Skin epidermis (tissue), 12 donors: Measurements from ENCODE around the gene ZNF555.

Source experiments
- H3K27ac ChIP-seq, 21 experiments: fragments of 200-600 bp; sonication (generic) in 11 of 21; one replicate each; pipeline ENCODE4 v1.5.0; 2020; ENCODE audit warnings: mild to moderate bottlenecking in 3 of 21, inconsistent platforms in 2 of 21, moderate library complexity in 2 of 21
- H3K4me3 ChIP-seq, 7 experiments: fragments of 200-600 bp; sonication (generic) in 2 of 7; one replicate each; pipeline ENCODE4 v1.5.0; 2020; ENCODE audit warnings: inconsistent platforms in 2 of 7, mild to moderate bottlenecking in 2 of 7, moderate library complexity in 1 of 7

The ZNF555 gene

GRCh38 chr19:2820112-2820702 lies 21.1 kb upstream of the ZNF555 start:
- Histone ChIP-seq H3K4me3 (peak overlapping the region; percentile 60 to 95 (median 77)), H3K27ac (peak overlapping the region in 20 of 21 experiments; percentile 26 to 90 (median 76))

- H3K4me3 ChIP-seq: no peak overlapping the region
- H3K27ac ChIP-seq: no peak overlapping the region
Measured at GRCh38 chr19:2822846-2823245, 18.4 kb upstream of the ZNF555 start.

GRCh38 chr19:2823646-2824045 lies 17.6 kb upstream of the ZNF555 start:
- Histone ChIP-seq H3K27ac (no peak overlapping the region), H3K4me3 (no peak overlapping the region)

DNA sequence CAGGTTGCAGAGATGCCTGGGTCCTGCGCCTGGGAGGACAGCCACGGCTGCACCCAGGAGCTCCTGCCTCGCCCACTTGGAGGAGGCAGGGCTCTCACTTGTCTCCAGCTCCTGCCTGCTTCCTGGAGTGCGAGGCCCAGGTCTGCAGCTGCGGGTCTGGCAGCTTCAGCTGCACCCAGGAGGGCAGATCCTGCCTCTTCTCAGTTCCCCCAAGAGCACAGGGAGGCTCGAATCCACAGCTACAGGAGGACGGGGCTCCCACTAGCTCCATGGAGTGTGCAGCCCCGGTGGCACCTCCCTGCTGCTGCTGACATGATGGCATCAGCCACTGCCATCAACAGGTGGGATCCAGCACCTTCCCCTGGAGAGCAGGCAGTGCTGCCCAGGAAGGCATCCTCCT lies 17.1 kb upstream of the ZNF555 start:
- no peak overlapping the region for H3K27ac ChIP-seq

DNA sequence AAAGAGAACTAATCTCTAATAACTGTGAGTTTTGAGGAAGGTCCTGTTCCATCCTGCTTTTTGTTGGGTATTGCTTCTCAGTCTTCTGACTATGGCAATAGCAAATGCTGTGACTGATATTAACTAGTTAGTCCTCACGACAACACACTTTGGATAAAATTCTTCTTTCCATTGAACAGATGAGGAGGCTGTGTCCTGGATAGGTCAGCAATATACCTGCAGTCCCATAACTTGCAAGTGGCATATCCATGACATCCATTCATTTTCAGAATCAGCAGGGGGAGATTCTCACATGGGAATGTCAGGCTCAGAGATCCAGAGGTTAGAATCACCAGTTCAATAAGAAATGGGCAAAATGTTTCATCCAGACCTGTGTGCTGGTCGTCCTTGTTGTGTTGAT lies 14.3 kb upstream of the ZNF555 start:
- H3K4me3 ChIP-seq: no peak overlapping the region
- no peak overlapping the region for H3K27ac ChIP-seq

More for the DNA sequence above, 17.1 kb upstream of the ZNF555 start:
- no peak overlapping the region for H3K4me3 ChIP-seq

DNA sequence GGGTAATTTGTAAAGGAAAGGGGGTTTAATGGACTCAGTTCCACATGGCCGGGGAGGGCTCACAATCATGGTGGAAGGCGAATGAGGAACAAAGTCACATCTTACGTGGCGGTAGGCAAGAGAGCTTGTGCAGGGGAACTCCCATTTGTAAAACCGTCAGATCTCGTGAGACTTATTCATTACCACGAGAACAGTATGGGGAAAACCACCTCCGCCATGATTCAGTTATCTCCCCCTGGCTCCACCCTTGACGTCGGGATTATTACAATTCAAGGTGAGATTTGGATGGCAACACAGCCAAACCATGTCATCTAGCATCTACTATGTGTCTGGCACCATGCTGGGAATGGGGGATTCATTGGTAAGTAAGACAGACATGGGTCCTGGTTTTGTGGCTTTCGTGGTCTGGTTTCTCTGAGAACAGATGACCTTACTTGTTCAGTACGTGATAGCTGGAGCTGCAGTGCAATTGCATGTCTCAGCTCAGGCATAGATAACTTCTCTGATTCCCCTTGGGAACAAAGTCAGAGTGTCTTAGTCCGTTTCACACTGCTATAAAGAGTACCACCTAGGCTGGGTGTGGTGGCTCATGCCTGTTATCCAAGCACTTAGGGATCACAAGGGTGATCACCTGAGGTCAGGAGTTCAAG lies 13.3 kb upstream of the ZNF555 start:
- H3K4me3 ChIP-seq: no peak overlapping the region
- no peak overlapping the region for H3K27ac ChIP-seq

GRCh38 chr19:2834294-2834871 lies 6.9 kb upstream of the ZNF555 start:
- H3K27ac ChIP-seq: no peak overlapping the region
- H3K4me3 ChIP-seq: no peak overlapping the region

GRCh38 chr19:2837430-2837829 lies 3.8 kb upstream of the ZNF555 start:
- Histone ChIP-seq H3K4me3 (no peak overlapping the region), H3K27ac (no peak overlapping the region)

GRCh38 chr19:2841855-2842574 lies 740 bp downstream of the ZNF555 start:
- Histone ChIP-seq H3K4me3 (peak overlapping the region; percentile 61 to 99 (median 94)), H3K27ac (peak overlapping the region; percentile 11 to 95 (median 88))

DNA sequence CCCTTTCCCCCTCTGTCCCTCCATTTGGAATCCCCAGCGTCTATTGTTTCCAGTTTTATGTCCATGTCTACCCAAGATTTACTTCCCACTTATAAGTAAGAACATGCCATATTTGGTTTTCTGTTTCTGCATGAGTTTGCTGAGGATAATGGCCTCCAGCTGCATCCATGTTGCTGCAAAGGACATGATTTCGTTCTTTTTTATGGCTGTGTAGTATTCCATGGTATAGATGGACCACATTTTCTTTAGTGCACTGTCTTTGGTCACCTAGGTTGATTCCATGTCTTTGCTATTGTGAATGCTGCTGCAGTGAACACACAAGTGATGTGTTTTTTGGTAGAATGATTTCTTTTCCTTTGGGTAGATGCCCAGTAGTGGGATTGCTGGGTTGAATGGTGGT lies 3.8 kb downstream of the ZNF555 start:
- H3K27ac ChIP-seq: no peak overlapping the region
- H3K4me3 ChIP-seq: no peak overlapping the region

- Histone ChIP-seq H3K4me3 (no peak overlapping the region), H3K27ac (no peak overlapping the region)
Measured at GRCh38 chr19:2846180-2846894, 5.1 kb downstream of the ZNF555 start.

DNA sequence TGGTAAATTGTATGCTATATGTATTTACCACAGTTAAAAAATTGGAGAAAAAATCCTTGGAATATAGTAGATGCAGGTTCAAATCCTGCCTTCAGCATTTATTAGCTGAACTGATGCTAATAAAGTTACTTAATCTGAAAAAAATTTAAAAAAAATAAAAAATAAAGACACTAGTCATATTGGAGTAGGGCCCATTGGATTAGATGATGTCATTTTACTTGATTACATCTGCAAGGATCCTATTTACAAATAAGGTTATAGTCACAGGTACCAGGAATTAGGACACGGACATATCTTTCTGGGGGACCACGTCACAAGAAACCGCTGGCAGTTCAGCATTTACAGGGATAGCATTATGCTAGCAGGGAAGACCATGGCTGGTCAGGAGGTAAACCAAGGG lies 6.2 kb downstream of the ZNF555 start:
- no peak overlapping the region for H3K27ac ChIP-seq
- H3K4me3 ChIP-seq: no peak overlapping the region

DNA sequence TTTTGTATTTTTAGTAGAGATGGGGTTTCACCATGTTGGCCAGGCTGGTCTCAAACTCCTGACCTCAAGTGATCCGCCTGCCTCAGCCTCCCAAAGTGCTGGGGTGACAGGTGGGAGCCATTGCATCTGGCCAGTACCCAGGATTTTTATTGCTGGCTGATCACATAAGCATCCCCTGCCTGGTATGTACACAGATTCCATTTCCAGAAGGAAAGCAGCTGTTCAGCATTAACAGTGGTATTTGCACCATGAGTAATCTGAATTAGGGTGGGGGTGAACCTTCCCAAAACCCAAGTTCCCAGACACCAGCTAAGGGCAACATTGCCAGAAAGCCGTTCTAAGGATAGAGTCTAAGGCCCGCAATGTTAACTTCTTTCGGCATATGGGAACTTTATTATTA lies 7.3 kb downstream of the ZNF555 start:
- no peak overlapping the region for H3K27ac ChIP-seq
- no peak overlapping the region for H3K4me3 ChIP-seq

- H3K27ac ChIP-seq: no peak overlapping the region
- H3K4me3 ChIP-seq: no peak overlapping the region
Measured at GRCh38 chr19:2850256-2850925, 9.1 kb downstream of the ZNF555 start.

- Histone ChIP-seq H3K4me3 (no peak overlapping the region), H3K27ac (no peak overlapping the region)
Measured at GRCh38 chr19:2852598-2852997, 11.3 kb downstream of the ZNF555 start.

DNA sequence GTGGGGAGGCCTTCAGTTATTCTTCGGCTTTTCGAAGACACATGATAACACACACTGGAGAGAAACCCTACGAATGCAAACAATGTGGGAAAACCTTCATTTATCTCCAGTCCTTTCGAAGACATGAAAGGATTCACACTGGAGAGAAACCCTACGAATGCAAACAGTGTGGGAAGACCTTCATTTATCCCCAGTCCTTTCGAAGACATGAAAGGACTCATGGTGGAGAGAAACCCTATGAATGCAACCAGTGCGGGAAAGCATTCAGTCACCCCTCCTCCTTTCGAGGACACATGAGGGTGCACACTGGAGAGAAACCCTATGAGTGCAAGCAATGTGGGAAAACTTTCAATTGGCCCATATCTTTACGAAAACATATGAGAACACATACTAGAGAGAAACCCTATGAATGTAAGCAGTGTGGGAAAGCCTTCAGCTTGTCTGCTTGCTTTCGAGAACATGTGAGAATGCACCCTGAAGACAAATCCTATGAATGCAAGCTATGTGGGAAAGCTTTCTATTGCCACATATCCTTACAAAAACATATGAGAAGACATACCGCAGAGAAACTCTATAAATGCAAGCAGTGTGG lies 11.8 kb downstream of the ZNF555 start:
- no peak overlapping the region for H3K4me3 ChIP-seq
- no peak overlapping the region for H3K27ac ChIP-seq

- H3K27ac ChIP-seq: no peak overlapping the region
- no peak overlapping the region for H3K4me3 ChIP-seq
Measured at GRCh38 chr19:2854849-2855248, 13.6 kb downstream of the ZNF555 start.

- Histone ChIP-seq H3K27ac (no peak overlapping the region), H3K4me3 (no peak overlapping the region)
Measured at GRCh38 chr19:2856457-2857050, 15.3 kb downstream of the ZNF555 start.

DNA sequence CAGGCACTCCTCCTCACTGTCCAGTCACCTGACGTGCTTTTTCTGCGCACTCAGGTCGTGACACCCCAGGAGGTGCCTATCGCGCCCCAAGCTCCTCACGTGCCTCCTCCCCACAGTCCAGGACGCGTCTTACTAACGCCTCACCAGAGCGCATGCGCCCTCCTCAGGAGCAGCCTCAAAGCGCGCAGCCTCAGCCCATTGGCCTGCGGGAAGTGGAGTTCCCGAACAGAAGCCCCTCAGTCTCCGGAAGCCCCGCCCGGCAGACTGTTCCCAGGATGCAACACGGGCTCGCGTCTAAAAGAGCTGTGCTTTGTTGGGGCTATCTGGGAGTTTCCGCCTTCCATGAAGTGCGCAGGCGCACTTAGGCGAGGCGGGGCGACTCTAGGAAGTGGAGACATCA lies 17.6 kb downstream of the ZNF555 start:
- Histone ChIP-seq H3K27ac (no peak overlapping the region), H3K4me3 (no peak overlapping the region)
